Superior temporal gyrus (tissue), 1 donor: ENCODE measurements around the gene ERBB4.
"Not testable (repeated sequence)": the region's sequence is repeated elsewhere in the genome, so short reads cannot be mapped to it uniquely, and the experiment has no call there.

Experiments
- DNase-seq: peaks from one replicate; pipeline ENCODE4 v3.0.0-alpha.2; 2016; ENCODE audit errors: extremely low spot score

ERBB4 gene

DNA sequence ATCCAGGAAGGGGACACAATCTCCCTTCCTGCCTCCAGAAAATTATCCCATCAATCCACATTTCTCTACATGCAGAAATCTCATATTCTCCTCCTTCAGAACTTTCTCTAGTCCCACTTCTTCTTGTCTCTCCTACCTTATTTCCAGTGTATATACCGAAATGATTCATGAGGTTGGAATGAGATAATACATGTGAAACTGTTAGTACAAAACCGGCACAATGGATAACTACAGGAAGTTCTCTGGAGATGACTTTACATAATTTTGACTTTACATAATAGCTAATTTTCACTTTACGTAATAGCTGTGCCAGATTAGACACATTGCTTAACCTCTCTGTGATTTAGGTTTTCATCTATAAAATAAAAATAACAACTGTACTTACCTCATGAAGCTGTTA, 801.3 kb downstream of the ERBB4 start:
- DNase-seq = no peak

DNA sequence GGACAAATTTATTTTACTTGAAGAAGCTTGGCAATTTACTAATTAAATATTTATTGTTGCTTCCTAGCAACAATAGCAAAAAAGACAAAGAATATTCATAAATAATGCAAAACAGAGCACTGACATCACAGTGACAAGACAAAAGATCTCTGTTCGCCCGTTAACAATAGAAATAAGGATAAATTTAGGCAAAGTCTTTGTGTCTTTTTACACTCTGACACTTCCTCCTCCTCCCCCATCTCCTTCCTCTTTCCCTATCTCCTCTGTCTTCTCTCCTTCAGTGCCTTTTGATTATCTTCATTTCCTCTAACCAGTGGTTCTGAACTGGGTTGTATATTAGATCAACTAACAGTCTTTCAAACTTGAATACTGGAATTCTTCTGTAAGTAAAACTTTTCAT, 808.4 kb downstream of the ERBB4 start:
- peak; percentile 80 for DNase-seq

DNA sequence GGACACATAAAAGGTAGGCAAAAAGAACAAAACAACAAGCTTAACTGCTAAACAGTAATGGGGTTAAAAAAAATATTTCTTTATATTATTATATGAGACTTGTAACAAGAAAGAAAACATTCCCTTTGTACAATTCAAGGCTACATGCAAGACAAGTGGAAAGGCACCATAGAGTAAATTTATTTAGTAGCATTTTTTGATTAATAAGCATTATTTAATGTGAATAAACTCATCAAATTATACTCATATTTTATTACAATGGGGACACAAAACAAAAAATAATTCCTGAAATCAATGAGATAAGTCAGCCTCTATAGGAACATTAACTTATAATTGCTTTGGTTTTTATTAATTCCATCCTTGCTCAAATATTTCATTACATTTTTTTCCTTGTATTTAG, 809.2 kb downstream of the ERBB4 start:
- DNase-seq = no peak

DNA sequence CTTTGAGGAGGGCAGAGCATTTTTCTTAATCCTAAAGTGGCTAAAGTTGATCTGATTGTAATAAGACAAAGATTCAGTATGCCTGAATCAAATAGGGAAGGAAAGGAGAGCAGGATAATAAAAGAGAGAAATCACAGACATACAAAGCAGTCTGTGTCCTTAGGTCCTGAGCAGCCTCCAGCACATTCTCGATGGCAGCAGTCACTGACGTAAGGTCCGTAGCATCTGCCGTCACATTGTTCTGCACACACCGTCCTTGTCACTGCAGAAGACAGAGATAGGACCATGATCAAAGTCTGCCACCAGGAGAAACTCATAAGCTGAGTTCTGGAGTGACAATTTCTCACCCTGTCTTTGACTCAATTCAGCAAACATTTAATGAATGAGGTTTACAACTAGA, 813.7 kb downstream of the ERBB4 start:
- DNase-seq = peak; percentile 62

DNA sequence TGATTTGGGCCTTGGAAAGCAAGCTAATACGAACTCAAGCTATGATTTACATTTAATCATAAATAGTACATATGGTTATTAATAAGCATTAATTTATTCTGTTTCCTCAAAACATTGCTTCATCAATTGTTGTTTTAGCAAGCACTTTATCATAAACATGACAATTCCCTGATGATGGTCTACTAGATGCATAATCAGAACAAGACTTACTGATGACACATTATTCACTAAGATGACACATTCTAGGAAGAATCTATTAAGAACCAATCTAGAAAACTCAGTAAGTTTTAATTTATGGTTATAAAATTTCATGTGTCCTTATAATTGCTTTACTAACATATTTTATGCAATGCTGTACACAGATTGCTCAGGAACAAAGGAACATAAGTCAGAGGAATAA, 815.2 kb downstream of the ERBB4 start:
- no peak for DNase-seq

DNA sequence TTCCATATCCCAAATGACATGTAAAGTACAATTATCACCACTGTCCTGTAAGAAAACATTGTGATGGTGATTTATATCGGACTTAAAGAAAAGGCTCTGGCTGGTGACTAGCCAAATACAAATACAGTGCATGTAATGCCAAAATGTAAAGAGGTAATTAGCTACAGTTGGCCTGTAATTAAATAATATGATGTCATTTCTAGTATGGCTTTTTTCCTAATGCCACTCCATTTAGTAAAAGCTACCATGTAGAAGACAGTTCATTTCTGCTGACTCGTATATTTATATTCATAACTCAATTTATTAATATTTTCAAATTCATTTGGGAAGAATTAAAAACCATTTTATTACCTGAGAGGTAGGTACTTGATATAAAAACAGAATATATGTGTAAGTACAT, 815.7 kb downstream of the ERBB4 start:
- no peak for DNase-seq

DNA sequence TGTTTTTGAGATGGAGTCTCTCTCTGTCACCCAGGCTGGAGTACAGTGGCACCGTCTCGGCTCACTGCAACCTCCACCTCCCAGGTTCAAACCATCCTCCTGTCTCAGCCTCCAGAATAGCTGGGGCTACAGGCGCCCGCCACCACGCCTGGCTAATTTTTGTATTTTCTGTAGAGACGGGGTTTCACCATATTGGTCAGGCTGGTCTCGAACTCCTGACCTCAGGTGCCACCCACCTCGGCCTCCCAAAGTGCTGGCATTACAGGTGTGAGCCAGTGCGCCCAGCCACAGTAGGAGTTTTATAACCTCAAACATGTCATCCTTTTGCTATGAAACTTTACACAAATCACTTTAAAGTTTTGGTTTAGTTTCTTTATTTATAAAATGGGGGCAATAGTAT, 816.7 kb downstream of the ERBB4 start:
- not testable (repeated sequence) for DNase-seq

DNA sequence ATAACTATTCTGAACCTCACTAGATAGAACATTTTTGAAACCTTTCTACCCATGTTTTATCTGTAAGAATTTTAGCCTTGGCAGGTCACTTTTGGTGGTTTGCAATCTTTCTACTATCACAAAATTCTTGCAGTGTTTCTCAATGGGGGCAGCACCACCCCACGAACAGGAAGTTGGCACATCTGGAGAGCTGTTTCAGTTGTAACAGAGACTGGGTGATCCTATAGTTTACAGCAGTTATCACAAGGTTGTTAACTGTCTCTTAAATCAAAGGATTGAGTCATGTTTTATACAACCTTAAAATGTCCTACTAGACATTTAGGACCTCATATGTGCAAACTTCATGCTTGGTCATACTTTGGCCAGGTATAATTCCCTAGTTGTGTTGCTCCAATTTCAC, 829.2 kb downstream of the ERBB4 start:
- DNase-seq = no peak

DNA sequence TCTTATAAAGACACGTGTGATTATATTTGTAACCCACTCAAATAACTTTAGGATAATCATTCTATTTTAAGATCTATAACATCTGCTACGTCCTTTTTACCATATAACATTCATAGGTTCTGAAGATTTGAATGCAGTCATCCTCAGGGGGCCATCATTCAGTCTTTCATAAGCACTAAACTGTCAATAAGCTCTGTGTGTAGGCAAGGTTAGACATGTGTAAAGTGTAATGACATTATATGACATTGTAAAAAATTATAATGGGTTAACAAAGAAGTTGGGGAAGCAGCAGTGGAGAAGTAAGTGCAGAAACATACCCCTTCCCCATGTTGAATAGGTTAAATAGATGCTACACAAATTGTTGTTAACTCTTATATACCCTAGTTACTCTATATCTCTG, 845.9 kb downstream of the ERBB4 start:
- no peak for DNase-seq

DNA sequence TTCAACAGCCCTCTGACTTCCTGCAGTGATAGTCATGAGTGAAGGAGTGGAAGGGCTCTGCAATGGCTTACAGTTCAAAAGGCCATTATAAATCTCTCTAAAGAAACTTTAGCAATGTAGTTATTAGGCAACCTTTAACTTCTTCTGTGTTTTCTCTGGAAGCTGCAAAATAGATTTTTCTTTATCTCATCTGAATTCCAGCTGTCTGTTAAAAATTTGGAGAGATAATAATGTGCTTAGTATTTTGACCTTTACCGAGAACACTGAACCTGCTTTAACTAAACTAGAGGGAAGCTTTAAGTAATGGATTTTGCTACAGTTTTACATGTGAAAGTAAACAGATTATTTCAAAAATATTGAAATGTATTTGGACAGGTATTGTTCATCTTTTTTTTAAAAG, 847.9 kb downstream of the ERBB4 start:
- no peak for DNase-seq

DNA sequence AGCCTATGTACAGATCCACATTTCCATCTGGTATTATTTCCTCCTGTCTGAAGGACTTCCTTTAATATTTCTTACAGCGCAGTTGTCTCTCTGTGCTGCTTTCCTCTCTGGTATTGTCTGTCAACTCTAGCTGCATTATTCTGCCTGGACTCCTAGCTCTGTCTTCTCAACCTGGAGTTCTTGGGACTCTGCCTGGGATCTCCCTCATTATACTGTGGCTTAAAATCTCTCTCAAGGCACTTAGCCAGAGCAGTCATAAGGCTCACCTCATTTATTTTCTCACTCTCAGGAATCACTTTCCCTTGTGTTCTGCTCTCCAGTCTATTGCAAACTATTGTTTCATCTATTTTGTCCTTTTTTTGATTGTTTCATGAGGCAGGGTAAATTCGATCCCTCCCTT, 850.4 kb downstream of the ERBB4 start:
- no peak for DNase-seq

DNA sequence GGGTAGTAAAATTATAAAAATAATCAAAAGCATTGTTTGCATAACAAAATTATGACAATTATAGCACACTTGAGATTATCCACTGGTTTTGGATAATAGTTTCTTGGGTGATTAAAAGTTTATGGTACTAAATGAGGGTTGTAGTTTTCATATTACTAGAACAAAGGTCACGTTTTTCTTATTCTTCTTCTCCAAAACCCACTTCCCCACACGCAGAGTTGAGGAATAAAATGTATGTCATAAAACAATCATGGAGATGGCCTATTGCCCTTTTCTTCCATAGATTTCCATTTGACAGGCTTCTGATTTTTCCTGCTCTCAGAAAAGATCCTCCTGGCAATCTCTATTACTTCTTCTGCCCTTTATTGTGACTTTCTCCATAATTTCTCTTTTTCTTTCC, 863.9 kb downstream of the ERBB4 start:
- no peak for DNase-seq

DNA sequence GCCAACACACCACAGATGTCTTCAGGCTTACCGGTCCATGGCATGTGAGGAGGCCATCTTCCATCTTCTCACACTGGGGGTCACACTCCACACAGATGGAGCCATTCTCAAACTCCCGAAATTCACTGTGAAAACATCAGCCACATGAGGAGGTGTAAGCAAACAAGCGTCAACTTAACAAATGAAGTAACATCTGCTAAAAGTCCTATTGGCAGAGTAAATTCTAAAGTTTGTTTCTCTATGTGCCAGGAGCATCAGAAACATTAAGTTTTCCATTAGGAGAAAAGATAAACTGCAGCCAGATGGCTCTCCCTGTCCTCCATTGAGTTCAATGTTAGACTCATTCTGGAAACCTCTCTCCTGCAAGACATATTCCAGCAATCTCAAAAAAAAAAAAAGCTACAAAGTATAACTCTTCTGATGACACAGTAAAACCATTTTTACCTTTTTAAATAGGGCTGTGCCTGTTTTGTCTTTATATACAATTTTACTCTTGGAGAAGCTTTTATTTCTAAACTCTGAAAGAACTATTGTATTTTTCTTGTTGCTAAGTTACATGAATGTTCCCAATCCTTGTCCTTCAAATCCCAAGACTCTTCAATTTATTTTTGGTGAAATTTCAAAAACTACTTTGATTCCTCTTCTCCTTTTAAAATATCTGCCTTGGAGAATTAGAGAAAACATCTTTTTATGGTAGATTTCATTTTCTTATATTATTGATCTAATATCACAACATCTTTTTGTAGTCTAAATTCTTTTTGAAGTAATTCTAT, 865.3 kb downstream of the ERBB4 start:
- DNase-seq = no peak

DNA sequence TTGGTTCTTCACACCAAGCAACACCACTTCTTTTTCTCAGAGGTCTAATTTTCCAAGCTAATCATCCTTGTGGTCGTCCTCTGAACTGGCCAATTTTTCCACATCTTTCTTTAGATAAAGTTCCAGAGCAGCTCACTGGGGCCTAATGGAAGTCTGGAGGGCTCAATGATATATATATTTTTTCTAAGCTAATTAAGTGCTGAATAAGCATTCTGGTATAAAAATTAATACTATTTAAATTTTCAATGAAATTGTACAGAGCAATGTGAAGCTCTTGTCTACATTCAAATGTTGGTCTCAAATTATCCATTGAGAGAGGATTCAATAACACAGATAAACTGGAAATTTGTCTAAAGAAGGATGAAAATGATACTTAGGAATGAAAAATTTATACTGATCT, 866.6 kb downstream of the ERBB4 start:
- DNase-seq = no peak

DNA sequence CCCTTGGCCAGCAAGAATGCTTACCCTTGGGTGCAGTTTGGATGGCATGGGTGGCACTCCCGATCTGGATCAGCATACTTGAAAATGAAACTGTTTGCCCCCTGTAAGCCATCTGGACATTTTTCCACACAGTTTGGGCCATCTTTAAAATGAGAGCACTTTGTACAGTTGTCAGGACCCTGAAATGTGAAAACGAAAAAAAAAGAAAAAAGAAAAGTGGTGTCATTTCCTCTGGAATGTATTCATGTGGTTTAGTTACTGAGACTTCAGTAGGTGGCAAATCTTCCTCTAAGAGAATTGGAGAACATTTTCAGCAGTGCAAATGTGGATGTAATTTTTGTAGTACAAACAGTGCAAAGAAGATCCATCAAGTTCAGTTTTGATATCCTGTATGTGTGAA, 873.3 kb downstream of the ERBB4 start:
- no peak for DNase-seq

DNA sequence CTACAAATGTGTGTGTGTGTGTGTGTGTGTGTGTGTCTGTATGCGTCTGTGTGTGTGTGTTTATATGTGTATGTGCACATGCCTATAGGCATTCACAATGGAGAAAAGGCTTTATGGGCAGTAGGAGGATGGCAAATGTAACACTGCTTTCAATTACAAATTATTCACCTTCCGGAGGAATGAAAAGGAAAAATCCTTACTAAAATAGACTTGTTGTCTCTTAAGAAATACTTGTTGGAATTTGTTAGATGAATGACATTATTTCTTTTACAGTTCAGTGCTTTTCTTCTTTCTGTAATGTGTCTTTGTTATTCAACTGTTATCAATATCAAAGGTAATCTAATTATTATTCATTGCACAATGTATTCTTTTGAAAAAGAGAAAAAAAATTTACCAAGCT, 874.3 kb downstream of the ERBB4 start:
- DNase-seq = no peak

DNA sequence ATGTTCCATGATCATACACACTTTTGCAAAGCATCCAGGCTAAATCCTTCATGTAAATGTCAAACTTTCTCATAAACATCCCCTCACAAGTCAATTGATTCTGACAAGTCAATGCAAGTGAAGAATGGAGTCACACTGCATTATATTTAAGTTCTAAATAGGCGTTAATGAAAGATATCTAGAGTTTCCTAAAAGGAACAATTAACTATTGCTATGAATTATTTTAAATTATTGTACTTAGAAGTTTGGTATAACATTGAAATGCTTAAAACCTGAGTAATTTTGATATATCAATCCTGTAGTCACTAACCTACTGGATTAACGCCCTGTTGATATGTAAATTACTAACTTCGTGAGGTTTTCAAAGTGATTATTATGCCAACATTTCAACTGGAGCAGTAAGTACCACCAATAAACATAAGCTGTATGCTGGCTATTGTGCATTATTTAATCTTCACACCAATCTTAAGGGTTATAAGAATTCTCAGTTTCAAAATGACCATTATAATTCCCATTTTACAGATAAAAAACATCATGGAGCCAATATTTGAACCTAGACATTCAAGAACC, 884.3 kb downstream of the ERBB4 start:
- DNase-seq = no peak

DNA sequence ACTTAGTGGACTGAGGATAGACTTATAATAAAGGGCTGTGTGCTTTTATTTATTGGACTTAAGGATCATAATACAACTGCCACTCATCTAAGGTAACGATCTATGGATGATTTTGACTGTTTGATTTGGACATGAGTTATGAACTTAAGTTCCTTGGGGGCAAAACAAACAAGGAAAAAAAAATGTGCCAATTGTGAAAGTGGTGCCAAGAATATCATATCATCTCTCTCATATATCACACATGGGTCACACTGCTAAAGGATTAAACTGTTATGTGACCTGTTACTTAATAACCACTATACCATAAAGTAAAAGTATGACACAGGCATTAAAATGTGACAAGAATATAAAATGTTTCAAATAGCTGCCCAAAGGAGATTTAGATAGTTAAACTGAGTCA, 886.3 kb downstream of the ERBB4 start:
- no peak for DNase-seq

DNA sequence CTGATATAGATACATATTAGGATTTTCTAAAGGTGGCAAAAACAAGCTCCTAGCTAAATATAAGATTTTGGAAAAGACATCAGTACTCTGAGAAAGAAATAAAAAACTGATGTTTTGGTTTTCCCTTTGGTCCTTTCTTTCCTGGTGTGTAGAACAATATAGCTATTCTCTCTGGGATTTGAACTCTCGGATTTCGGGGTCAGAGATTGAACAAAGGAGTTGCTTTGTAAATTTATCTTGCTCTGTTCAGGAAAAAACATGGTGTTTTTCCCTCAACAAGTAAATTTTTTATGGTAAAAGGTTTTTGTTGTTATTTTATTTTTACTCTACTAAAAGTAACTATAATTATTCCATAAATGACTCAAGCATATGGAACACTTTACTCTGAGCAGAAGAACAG, 889.3 kb downstream of the ERBB4 start:
- no peak for DNase-seq

DNA sequence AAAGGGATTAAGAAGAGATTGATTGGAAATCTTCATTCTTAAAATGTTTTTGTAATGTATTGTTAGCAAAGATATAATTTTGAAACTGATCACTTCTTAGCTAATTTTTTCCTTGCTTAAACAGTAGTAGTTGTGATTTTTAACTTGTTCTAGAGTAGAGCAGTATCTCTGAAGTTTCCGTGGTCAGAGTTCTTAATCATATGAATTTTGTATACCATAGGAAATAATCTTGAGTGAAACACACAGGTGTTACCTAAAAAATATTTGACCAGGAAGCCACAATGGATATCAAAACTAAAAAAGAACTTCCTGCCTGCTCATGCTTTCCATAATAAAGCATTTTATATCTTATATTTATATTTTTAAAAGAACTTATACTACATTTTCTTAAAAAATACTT, 907.1 kb downstream of the ERBB4 start:
- DNase-seq = no peak

DNA sequence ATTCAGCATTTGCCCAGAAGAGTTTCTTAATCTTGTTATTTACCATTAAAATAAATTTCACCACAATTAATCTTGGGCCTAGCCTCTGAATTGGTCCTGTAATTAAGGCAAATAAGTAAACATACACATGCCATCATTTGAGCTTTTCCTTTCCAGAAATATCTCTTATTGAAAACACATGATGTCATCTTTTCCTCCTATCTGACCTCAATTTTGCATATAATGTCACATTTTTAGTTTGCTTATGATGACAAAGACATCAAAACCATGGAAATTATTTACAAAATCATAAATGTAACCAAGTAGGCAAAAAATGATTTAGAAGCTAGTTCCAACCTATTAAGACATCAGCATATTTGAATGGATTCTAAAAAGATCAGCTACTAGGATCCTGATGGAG, 915.5 kb downstream of the ERBB4 start:
- no peak for DNase-seq

DNA sequence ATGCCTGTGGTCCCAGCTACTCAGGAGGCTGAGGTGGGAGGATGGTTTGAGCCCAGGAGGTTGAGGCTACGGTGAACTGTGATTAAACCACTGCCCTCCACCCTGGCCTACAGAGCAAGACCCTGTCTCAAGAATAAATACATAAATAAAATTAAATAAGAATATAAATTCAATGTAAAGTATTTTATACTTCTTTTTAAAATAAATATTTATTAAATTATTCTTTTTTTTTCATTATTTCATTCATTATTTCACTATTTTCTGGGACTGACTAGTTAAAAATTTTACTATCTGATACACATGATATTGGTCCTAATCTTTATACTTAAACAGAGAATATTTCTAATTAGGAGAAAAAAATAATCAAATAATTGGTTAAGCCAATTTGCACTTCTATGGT, 917.6 kb downstream of the ERBB4 start:
- no peak for DNase-seq

DNA sequence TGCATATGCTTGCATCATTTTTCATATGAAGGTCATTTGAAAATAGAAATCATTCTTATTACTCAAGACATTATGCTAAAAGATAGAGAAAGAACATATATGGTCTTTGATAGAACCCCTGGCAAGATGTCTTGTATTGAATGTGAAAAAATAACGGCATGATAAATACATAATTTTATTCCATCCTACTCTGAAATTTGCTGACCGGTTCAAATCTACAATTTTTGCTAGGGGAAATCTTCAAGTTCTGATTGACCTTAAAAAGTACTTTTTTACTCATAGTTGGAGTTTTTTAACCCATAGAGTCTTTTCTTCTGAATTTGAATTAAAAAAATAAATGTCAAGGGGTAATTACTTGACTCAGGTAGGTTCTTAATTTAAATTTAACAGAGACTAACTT, 920.8 kb downstream of the ERBB4 start:
- DNase-seq = no peak

DNA sequence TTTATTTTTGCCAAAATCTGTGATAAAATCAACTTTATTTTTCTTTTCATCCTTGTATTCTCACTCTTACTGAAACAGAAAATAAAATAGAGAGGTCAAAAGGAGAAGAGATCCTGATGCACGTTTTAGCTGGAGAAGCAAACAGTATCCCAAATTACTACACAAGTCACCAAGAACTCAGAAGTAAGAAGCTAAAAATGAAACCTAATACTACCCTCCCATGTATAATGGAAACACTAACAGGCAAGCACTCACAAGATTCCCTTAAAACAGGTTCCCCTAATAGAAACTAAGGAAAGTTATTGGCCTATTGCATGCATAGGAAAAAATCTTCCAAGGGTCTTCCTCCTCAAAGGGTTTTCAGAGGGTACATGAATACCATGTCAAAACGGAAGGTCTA, 927.0 kb downstream of the ERBB4 start:
- DNase-seq = no peak
